ENCODE measurements around the gene IL18. TPM values are rescaled to one million over a fixed set of nuclear protein-coding genes. Genes with fewer than 3 reads are reported as not detected.
"Not testable (repeated sequence)": the region's sequence is repeated elsewhere in the genome, so short reads cannot be mapped to it uniquely, and the experiment has no call there.

The IL18 gene
- polyA plus RNA-seq (ENCODE audit: insufficient read length in 12 of 12), result 10 to 100 TPM in 2 of 12 donors, 1 to 10 TPM in 2, under 1 TPM in 7, not detected in 1; 0.30 to 12.1 (median 0.82) TPM
- long read RNA-seq, donor 1, partial matches to known transcripts, result 18 of 25 reads
- long read RNA-seq, donor 1, other reads (novel, unspliced or antisense), result 0 of 25 reads
- long read RNA-seq, donor 2, result 0 reads
- long read RNA-seq, donor 3, result 0 reads
- long read RNA-seq, donor 4, result 0 reads
- long read RNA-seq, donor 5, result 0 reads
- long read RNA-seq, donor 6, result 0 reads
- long read RNA-seq, donor 7, result 0 reads
- long read RNA-seq, donor 8, result 0 reads
- long read RNA-seq, donor 9, result 0 reads
- long read RNA-seq, donor 10, result 0 reads
- long read RNA-seq, donor 11, result 0 reads

DNA sequence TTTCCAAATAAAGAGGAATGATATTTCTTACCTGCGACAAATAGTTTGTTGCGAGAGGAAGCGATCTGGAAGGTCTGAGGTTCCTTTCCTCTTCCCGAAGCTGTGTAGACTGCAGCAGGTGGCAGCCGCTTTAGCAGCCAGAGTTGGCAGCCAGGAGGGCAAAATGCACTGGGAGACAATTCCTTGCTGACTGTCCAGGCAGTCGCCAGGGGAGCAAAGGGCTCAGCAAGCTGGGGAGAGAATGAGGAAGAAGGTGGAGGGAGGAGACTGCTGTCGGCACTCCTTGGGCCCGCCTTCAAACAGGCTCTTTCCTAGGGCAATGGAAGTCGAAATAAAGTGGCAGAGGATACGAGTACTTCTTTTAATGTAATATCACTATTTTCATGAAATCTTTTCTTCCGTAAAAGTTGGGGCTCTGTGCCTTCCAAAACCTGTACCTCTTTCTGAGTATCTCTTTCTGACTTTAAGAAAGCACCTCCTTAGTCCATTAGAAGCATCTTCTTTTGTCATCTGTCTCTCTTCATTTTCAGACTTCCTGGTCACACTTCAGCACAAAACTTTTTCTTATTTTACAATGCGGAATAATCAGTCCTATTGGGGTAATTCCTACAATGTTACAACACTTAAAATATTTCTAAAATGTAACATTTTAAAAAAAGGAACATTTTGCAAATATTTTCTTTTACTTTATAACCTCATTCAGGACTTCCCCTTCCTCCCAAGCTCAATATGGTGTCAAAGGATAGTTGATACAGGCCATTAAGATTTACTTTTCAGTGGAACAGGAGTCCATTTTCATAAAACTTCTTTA is at the start of gene IL18:
Gene IL18 (minus strand): TSS at position 220 of the 811 bp plus-strand sequence. CDS start 9,041 bp downstream, outside the sequence.
- no peak for DNase-seq

DNA sequence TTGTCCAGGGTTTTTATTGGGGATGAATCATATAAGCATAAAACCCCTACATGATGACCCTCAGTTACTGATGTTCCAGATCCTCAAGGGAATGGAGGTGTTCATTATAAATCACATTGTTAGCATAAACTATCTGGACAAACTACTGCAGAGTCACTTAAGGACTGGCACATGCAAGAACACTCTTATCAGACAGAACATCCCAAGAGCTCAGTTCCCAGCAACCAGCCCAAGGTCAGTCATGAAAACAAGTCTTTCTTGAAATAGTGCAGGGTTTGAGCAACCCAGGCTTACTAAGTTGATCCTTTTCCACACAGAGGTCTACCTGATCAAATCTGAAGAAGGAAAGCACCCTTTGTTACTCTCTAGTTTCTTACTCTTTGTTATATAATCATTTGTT is 48.8 kb upstream of the IL18 start:
- DNase-seq, result no peak

DNA sequence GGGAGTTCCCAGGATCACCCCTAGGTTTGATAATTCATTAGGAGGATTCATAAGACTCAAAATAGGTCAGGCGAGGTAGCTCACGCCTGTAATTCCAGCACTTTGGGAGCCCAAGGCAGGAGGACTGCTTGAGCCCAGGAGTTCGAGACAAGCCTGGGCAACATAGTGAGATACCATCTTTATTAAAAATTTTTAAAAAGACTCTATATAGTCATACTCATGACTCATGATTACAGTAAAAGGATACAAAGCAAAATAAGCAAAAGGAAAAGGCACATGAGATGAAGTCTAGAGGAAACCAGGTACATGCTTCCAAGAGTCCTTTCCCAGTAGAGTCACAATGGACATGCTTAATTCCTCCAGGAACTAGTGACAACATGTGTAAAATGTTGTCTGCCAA is 48.4 kb upstream of the IL18 start:
- no peak for DNase-seq

DNA sequence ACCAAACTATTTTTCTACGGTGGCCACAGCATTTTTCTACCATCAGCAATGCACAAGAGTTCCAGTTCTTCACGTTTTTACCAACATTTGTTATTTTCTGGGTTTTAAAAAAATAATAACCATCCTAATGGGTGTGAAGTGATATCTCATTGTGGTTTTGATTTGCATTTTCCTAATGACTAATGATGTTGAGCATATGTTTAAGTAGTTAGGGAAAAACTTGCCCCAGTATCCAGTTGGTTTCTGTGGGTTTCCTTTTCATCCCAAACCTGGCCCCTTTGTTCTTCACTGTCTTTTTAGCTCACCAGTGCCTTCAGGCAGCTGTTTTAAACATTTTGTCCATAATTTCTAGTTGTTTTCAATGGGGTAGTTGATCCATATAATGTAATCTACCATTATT is 47.6 kb upstream of the IL18 start:
- DNase-seq, result no peak

DNA sequence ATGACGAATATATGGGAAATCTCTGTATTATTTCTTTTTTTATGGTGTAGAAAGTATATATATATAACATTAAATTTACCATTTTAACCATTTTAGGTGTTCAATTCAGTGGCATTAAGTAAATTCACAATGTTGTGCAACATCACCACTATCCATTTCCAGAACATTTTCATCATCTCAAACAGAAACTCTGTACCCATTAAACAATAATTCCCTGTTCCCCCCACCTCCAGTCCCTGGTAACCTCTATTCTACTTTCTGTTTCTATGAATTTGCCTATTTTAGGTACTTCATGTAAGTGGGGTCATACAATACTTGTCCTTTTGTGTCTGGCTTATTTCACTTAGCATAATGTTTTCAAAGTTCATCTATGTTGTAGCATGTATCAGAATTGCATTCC is 47.0 kb upstream of the IL18 start:
- no peak for DNase-seq

DNA sequence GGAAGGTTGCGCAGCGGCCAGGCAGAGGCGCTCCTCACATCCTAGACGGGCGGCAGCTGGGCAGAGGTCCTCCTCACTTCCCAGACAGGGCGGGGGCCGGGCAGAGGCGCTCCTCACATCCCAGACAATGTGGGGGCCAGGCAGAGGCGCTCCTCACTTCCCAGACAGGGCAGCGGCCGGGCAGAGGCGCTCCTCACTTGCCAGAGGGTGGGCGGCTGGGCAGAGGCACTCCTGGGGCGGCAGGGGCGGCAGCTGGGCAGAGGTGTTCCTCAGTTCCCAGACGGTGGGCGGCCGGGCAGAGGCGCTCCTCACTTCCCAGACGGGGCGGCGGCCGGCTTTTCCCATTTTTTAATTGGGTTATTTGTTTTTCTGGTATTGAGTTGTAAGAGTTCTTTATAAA is 42.2 kb upstream of the IL18 start:
- no peak for DNase-seq

DNA sequence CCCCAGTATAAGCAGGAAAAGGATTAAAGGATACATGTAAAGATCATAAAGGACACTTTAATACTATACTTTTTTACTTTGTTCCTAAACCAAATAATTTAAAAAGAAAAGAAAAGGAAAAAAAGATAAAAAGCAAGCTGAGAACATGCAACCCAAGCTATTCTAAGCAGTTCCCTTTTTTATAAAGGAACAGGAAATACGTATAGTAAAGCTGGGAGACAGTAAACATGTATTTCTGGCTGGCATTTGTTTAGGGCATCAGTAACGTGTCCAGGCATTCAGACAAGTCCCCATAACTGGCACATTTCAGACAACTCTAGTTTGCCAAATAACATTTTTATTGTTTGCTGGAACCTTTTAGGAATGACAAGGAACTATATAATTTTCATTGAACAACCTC is 36.4 kb upstream of the IL18 start:
- no peak for DNase-seq

DNA sequence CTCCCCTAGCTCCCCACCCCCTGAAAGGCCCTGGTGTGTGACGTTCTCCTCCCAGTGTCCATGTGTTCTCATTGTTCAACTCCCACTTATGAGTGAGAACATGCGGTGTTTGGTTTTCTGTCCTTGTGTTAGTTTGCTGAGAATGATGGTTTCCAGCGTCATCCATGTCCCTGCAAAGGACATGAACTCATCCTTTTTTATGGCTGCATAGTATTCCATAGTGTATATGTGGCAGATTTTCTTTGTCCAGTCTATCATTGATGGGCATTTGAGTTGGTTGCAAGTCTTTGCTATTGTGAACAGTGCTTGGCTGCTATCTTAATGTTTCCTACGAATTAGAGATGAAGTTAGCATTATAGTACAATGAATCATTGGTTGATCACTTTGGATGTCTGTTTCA is 35.2 kb upstream of the IL18 start:
- DNase-seq, result not testable (repeated sequence)

DNA sequence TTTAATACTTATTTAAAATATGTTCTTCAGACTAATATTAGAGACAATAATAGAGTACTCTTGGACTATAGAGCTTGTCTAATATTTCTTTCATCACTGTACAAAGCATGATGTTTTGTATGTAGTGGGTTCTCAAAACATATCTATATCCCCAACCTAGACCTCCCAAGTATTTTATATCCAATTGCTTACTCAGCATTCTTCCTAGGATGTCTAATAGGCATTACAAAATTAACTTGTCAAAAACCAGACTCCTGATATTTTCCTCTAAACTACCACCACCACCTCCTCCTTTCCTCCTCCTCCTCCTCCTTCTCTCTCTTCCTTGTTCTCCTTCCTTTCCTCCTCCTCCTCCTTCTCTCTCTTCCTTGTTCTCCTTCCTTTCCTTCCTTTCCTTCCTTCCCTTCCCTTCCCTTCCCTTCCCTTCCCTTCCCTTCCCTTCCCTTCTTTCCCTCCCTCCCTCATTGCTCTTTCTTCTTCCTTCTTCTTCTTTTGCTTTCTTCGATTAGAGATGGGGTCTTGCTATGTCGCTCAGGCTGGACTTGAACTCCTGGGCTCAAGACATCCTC is 32.7 kb upstream of the IL18 start:
- no peak for DNase-seq

DNA sequence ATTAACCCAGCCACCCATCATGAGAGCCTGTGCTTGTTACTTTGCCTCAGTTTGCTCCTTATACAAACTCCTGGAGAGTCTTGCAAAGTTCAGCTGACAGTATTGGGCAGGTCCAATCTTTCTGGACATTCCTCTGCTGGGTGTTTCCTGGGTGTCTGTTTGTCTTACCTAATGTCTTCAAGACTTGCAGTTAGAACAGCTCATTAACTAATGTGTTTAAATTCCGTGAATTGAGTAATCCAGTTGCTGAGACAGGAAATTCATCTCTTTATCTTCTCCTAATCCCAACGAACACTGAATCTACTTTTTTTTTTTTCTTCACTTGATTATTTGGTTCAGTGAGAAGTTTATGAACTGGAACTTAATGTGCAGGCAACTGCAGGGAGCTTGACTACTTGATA is 32.1 kb upstream of the IL18 start:
- no peak for DNase-seq

DNA sequence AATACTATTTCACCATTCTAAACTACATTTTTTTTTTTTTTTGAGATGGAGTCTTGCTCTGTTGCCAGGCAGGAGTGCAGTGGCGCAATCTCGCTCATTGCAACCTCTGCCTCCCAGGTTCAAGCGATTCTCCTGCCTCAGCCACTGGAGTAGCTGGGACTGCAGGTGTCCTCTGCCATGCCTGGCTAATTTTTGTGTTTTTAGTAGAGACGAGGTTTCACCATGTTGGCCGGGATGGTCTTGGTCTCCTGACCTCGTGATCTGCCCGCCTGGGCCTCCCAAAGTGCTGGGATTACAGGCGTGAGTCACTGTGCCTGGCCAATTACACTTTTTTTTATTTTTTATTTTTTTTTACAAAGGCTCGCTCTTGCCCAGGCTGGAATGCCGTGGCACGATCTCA is 31.2 kb upstream of the IL18 start:
- DNase-seq, result not testable (repeated sequence)

DNA sequence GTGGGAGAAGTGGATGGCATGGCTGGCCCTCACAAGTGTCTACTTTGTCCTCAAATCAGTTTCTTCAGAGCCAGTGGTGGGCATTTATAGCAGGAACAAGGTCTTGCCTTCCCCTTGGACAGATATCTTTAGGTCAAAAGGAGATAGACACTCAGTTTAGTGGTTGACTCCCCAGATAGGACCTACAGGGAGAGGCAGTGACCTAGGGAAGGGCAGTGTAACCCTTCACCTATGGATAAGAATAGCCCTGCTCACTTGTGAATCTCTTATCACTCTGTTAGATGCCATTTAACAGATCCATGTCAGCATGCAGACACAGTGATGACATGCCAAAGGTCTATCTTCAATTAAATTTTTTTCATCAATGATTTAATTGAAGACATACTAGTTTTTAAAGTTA is 22.4 kb upstream of the IL18 start:
- DNase-seq, result no peak

DNA sequence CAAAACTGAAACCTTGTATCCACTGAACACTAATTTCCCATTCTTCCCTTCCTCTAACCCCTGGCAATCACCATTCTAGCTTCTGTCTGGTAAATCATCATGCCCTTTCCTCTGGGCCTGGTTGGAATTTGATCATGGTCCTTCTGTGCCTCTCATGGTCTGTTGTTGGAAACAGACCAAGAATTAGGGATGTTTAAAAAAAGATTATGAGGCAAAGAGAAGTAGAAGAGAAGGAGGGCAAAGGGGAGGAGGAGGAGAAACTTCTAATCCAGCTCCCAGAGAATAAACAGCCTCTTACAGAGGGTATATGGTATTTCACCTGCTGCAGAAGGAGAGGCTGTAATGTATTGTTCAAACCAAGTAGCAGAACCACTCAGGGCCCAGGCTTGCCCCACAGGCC is 22.0 kb upstream of the IL18 start:
- DNase-seq, result no peak

DNA sequence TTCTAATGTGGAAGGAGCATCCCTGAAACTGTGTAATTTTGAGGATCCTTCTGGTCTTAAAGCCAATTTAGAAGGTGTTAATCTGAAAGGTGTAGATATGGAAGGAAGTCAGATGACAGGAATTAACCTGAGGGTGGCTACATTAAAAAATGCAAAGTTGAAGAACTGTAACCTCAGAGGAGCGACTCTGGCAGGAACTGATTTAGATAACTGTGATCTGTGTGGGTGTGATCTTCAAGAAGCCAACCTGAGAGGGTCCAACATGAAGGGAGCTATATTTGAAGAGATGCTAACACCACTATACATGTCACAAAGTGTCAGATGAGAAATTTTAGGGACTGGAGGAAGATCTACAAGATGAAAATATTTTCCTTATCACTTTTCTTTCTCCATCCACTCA is 19.0 kb upstream of the IL18 start:
- no peak for DNase-seq

DNA sequence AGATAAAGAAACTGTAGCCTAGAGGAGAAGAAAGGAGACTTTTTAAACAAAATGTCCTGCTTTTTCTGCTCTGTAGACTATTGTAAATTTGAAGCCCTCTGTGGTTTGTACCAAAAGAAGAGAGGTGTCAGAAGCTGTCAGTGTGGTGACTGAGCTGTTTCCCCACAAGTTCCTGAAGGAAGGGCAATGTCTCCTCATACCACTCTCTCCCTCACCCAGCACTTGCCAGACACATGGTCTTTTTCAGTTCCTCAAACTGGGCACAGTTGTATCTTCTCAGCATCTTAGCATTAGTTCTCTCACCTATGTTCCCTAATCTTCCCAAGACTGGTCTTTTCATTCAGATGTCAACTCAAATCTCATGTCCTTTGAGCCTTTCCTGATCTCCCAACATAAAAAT is 15.7 kb upstream of the IL18 start:
- no peak for DNase-seq

DNA sequence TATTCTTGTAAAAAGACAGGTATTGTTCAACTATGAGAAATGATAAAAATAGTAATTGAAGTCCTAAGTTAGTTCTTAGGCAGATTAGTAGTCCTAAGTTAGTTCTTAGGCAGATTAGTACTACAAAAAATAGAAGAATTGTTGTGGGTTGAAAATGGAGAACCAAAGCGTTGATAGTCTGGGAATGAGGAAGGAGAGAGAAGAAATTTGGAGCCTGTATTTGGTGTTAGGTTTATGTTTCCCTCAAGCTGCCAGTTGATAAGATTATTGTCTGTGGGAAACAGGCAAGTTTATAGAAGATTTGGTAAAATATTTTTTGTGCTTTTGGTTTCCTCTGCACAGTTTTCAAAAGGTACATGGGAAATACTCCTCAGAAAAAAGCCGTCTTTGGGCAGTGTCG is 15.0 kb upstream of the IL18 start:
- no peak for DNase-seq

DNA sequence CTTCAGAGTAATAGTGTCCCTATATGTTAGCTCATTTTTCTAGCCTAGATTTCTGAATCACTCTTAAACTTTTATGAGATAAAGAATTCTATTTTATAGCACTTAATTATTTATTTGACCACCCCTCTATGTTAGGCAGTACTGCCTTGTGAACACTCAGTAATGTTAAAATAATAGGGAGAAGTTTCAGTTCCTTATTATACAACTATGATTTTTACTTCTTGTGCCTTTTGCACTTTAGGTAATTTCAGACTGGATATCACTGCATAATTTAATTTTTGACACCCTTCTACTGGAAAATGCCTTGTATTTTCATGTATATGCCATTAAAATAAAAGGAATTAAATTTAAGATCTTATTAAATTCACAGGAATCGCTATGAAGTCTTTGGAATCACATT is 14.5 kb upstream of the IL18 start:
- DNase-seq, result no peak

DNA sequence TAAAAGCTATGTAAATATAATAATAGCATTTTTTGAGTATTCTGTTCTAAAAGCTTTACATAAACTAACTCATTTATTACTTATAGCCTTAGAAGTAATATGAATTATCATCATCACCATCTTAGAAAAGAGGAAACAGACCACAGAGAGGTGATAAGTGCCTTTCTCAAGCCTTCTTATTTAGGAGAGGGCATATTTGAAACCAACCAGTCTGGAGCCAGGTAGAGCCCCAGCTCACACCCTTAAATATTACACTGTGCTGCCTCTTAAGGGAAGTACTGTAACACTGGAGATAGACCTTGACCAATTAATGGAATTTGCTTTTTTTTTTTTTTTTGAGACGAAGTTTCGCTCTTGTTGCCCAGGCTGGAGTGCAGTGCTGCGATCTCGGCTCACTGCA is 13.7 kb upstream of the IL18 start:
- no peak for DNase-seq

DNA sequence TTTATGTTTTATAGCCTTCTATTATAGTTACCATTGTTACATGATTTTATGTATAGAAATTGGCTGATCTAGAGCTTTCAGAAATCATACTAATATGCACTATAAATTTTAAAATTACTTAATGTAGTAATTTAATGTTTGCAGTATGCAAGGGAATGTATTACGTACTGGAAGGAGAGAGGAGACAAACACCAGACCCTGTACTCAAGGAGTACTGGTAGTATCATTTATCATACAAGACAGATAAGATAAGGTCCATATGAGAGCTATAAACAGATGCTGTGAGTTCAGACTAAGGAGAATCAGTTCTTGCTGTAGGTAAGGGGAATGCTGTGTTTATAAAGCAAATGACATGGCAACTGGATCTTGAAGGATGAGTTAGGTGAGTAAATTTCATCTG is 12.2 kb upstream of the IL18 start:
- DNase-seq, result no peak

DNA sequence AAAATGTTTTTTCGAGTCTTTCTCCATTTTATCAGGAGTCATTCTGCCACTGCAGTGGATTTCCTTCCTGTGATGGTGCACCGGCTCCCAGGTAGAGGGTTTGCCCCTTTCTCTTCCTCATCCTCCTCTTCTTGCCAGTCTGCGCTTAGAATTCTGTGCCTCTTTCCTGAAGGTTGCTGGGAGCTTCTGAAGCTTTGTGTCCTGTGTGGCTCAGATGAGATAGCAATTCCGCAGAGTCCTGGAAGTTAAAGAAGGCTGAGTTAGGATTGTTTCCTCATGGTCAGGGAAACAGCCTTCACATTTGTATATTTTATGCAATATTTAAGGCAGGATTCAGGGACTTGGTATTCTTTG is 11.7 kb upstream of the IL18 start:
- DNase-seq, result peak; percentile 20

DNA sequence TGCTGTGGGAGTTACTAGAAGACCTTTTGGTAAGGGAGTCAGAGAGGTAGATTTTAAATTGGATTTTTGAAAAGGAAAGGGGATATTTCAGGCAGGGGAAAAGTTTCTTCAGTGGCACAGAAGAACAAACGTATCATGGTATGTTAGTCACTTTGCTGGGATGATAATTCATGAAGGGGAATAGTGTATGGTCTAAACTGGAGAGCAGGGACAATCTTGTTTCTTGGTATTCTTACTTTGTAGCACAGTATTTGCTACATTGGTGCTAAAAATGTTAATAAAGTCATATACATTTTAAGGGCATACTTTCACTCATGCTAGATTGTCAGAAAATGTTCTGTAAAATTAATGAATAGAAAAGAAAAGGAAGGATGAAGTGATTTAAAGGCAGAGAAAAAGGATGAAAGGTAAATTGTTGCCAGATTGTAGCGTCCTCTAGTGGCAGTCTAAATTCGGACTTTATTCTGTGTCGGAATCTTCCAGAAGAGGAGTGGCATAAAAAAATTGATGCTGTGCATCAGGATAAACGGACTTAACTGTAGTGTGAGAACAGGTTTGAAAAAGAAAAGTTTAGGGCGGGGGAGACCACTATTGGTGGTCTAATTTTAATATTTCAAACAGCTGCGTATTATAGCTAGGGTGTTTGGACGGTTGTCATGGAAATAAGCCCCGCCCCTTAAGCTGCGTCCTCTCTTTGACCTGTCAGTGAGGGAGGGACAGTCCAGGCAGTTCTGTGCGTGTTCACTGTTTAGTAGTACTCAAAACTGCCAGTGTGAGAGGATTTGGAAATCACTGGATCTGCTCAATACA is 11.1 kb upstream of the IL18 start, which contains the start of gene BCO2:
Gene BCO2 (plus strand): TSS at position 724 of the 810 bp plus-strand sequence. CDS start 90 bp downstream, outside the sequence.
- peak; percentile 91 for DNase-seq

DNA sequence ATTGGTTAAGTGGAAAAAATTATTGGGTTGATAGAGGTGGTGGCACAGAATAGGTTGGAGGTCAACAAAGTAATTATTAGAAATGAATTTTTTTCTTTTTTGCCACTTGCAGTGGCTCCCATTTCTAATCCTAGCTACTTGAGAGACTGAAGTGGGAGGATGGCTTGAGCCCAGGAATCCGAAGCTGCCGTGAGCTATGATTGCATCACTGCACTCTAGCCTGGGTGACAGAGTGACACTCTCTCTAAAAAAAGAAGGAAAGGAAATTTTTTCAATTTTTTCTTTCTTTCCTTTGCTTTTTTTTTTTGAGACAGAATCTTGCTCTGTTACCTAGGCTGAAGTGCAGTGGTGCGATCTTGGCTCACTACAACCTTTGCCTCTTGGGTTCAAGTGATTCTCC is 9.3 kb upstream of the IL18 start:
- no peak for DNase-seq

All from muscle of arm (tissue), 14 donors.